GM18505 (cell line): ENCODE results near the gene ITGA11.

Experiments used
- ATAC-seq: cut with Tn5 transposase; IDR thresholded peaks from one replicate; pipeline ENCODE4 v1.9.1; 2021; ENCODE audit not compliant: unreplicated experiment
- POLR2A ChIP-seq: IDR thresholded peaks from 4 replicates; pipeline ENCODE4 v1.6.1; 2011; ENCODE audit warnings: borderline replicate concordance; ENCODE audit not compliant: insufficient read depth, insufficient read length; ENCODE audit errors: extremely low read depth

Gene ITGA11

GRCh38 chr15:68441045-68441743 is 9.2 kb upstream of the ITGA11 start:
- TF ChIP-seq POLR2A, result no peak
- ATAC-seq, result no peak

GRCh38 chr15:68440136-68440535 is 8.2 kb upstream of the ITGA11 start:
- ATAC-seq, result no peak
- TF ChIP-seq POLR2A, result no peak

GRCh38 chr15:68439506-68439905 is 7.5 kb upstream of the ITGA11 start:
- no peak for TF ChIP-seq POLR2A
- no peak for ATAC-seq

- ATAC-seq, result no peak
- TF ChIP-seq POLR2A, result no peak
Measured at GRCh38 chr15:68436680-68437079, 4.7 kb upstream of the ITGA11 start.

- TF ChIP-seq POLR2A, result no peak
- no peak for ATAC-seq
Measured at GRCh38 chr15:68435966-68436365, 4.0 kb upstream of the ITGA11 start.

GRCh38 chr15:68434021-68434420 is 2.1 kb upstream of the ITGA11 start:
- ATAC-seq, result no peak
- TF ChIP-seq POLR2A, result no peak

GRCh38 chr15:68433551-68433950 is 1.6 kb upstream of the ITGA11 start:
- no peak for TF ChIP-seq POLR2A
- no peak for ATAC-seq

- no peak for ATAC-seq
- TF ChIP-seq POLR2A, result no peak
Measured at GRCh38 chr15:68432441-68433064, 590 bp upstream of the ITGA11 start.

- no peak for ATAC-seq
- no peak for TF ChIP-seq POLR2A
Measured at GRCh38 chr15:68431037-68431791, 749 bp downstream of the ITGA11 start.

- TF ChIP-seq POLR2A, result no peak
- no peak for ATAC-seq
Measured at GRCh38 chr15:68430471-68431036, 1.4 kb downstream of the ITGA11 start.

- no peak for ATAC-seq
- no peak for TF ChIP-seq POLR2A
Measured at GRCh38 chr15:68429691-68430470, 2.1 kb downstream of the ITGA11 start.

- TF ChIP-seq POLR2A, result no peak
- no peak for ATAC-seq
Measured at GRCh38 chr15:68428431-68428940, 3.5 kb downstream of the ITGA11 start.

- ATAC-seq, result no peak
- TF ChIP-seq POLR2A, result no peak
Measured at GRCh38 chr15:68427963-68428362, 4.0 kb downstream of the ITGA11 start.

- ATAC-seq, result no peak
- TF ChIP-seq POLR2A, result no peak
Measured at GRCh38 chr15:68427366-68427765, 4.6 kb downstream of the ITGA11 start.

GRCh38 chr15:68426116-68426515 is 5.8 kb downstream of the ITGA11 start:
- no peak for ATAC-seq
- no peak for TF ChIP-seq POLR2A
